Embryonic facial prominence (tissue), 1 donor: ENCODE results near the gene CPNE2.
"Not testable (repeated sequence)": the region's sequence is repeated elsewhere in the genome, so short reads cannot be mapped to it uniquely, and the experiment has no call there.

Source experiments
- DNase-seq: peaks from one replicate; pipeline ENCODE4 v3.0.0-alpha.2; 2016; ENCODE audit errors: extremely low spot score

The CPNE2 gene

DNA sequence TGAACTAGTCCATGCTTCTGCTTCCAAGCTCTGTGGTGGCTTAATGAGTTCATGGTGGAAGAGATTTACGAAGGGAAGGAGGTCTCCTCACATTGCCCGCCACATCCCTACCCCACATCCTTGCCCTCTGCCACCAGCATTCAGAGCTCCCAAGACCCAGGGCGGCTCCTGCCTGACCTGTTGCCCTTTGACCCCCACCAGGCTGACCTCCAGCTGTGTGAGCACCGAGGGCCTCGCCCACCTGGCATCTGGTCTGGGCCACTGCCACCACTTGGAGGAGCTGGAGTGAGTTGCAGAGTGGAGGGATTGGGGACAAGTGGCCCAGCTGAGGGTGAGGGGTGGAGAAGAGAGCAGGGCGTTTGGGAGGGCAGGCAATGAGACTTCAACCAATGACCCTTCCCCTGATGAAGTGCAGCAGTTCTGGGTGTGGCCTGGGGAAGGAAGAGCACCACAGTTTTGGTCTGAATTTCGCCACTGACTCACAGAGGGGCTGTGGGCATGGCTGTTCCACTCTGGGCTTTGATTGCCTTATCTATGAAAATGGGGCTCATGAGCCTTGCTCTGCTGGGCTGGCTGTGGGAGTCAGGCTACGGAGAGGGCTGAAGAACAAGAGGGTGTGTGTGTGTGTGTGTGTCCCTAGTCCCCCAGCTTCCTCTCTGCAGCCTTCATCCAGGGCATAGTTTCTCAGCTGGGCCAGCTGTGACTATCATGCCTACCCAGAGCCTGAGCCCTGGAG, 22.6 kb upstream of the CPNE2 start:
- no peak for DNase-seq

DNA sequence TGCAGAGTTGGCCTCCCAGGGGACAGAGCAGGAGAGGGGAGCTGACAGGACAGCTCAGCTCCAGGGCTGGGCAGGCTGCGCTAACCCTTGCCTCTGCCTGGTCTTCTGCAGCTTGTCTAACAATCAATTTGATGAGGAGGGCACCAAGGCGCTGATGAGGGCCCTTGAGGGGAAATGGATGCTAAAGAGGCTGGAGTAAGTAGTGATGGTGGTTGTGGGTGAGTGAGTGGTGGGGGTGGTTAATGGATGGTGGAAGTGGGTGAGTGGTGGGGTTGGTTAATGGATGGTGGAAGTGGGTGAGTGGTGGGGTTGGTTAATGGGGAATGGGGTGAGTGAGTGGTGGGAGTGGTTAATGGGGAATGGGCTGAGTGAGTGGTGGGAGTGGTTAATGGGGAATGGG, 22.0 kb upstream of the CPNE2 start:
- no peak for DNase-seq

DNA sequence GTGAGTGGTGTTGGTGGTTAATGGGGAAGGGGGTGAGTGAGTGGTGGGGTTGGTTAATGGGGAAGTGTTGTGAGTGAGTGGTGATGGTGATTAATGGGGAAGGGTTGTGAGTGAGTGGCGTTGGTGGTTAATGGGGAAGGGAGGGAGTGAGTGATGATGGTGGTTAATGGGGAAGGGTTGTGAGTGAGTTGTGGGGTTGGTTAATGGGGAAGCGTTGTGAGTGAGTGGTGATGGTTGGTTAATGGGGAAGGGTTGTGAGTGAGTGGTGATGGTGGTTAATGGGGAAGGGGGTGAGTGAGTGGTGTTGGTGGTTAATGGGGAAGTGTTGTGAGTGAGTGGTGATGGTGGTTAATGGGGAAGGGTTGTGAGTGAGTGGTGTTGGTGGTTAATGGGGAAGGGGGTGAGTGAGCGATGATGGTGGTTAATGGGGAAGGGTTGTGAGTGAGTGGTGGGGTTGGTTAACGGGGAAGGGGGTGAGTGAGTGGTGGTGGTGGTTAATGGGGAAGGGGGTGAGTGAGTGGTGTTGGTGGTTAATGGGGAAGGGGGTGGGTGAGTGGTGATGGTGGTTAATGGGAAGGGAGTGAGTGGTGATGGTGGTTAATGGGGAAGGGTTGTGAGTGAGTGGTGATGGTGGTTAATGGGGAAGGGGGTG, 21.2 kb upstream of the CPNE2 start:
- DNase-seq: not testable (repeated sequence)

DNA sequence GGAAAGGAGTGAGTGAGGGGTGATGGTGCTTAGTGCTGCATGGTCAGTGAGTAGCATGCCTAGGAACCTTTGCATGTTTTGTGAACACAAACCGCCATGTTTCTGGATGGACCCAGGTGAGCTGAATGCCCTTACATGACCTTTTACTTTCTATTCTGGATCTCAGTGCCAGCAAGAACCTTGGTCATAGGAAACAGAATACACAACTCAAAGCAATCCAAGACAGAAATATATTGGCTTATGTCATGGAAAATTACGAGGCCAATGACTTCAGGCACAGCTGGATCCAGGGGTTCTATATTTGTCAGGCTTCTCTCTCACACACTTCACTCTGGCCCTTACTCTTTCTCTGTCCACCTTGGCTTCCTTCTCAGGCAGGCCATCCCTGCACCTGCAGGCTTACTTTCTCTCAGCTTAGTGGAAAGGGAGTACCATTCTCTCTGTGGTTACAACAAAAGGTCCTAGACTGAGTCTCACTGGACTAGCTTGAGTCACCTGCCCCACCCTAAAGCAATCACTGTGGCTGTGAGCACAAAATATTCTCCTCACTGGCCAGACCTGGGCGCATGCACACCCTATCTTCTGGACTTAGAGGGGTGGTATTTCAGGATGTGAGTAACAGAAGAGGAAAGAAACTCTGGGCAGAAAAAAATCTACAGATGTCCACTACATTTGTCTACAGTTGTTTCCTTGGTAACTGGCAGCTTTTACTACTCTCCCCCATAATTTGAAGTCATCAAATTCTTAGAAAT, 20.4 kb upstream of the CPNE2 start:
- no peak for DNase-seq

DNA sequence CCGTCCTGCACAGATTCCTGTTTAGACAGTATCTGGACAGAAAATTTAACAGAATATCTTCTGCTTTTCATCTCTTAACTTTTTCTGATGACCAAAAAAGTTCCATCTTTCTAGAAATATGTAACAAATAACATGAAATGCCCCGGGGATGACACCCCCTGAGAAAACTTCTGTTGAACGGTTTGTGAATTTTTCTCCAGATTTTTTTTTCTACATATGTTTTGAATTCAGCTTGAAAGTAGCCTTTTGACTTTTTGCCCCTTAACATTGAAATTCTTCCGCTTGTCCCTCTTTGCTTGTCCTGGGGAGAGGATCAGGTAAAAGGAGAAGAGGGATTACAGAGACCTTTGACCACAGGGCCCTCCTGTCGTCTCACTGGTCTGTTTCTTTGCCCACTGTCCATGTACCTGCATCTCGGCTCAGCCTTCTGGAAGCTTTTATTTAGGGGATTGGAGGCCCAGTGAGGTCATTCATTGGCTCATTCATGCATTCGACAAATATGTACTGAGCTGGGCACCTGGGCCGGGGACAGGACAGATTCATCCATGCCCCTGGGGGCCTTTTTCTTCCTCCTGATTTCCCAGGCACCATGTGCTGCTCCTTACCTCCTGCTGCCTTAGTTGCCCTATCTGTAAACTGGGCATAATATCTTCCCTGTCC, 19.6 kb upstream of the CPNE2 start:
- DNase-seq: no peak

DNA sequence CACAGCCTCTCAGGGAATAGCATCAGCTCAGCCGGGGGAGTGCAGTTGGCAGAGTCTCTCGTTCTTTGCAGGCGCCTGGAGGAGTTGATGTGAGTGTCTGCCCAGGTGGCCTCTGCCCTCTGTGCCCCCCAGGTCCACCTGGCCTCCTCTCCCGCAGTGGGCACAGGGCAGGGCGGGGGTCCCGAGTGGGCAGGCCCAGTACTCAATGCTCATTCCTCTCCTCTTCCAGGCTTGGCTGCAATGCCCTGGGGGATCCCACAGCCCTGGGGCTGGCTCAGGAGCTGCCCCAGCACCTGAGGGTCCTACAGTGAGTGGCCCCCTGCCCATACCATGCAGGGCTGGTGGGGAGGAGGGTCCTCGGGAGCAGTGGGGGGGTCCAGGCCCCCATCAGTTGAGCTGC, 14.7 kb upstream of the CPNE2 start:
- DNase-seq: no peak

DNA sequence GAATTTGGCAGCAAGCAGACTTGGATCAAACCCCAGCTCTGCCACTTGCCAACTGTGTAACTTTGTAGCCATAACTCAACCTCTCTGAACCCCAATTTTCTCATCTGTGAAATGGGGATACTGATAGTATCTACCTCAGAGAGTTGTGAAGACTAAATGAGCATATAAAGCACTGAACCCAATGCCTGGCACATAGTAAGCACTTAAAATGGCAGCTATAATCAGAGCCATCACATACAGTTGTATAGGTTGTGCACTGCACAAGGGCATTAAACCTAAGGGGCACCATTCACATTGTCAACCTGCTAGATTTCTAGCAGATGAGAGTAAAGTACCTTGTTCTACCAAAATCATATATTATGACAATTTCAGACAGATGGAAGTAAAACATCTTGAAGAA, 10.6 kb upstream of the CPNE2 start:
- DNase-seq: no peak

DNA sequence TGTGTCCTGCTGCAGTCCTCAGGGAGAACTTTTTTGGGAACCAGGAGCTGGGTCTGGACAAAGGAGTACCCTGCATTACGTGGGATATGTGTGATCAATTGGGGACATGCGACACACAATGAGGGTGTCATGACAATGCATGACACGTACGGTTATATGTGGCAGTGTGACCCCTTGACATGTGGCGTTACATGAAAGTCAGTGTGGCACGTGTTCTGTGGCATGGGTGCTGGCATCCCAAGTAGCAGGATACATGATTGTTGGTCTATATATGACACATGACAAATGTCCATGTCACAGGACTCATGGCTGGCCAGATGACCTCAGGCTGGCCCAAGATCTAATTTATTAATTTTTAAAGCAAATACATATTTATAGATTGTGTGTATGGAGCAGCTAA, 9.7 kb upstream of the CPNE2 start:
- no peak for DNase-seq

DNA sequence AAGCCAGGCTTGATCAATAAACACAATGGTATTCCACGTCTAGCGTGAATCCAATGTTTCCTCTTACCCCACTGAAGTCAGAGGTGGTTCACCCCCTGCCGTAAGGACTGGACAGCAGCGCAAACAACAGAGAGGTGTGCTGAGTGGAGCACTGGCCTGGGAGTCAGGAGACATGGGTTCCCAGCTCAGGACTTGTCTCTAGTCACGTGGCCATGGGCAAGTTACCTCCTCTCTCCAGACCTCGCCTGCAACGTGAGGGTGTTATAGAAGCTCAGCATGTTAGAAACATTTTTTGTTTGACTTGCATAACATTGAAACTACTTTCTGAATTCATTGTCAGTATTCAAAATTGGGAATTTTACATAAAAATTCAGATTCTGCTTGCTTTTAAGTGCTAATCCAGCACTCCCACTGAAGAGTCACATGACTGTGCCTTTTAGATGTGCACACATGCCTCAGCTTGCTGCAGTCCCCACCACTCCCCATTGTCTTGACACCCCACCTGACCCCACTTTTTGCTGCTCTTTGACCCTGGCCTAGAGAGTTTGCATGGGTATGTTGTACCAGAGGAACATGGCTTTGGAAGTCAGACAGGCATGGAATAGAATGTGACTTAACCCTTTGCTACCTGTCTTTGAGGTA, 8.8 kb upstream of the CPNE2 start:
- DNase-seq: no peak

DNA sequence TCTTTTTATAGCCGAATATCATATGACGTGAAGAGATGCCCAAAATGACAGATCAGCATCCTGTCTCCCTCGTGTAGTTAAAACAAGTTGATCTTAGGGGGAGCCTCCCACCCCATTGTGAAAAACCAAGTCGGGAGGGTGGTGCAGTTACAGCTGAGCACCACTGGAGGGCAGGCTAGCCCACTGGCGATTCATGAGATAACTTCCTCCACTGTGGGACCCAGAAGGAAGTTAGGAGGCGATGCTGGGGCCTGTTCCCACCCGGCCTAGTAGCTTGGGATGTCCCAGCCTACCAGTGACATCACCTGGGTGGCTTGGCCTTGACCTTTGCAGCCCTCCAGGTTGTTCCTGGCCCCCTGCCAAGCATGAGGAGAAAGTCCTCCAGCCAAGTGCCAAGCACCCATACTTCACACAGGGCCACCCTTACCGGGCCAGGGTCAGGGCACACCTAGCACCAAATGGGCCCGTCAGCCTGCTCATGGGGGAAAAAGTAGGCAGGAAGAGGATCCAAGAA, 8.1 kb upstream of the CPNE2 start:
- DNase-seq: peak; percentile 55

DNA sequence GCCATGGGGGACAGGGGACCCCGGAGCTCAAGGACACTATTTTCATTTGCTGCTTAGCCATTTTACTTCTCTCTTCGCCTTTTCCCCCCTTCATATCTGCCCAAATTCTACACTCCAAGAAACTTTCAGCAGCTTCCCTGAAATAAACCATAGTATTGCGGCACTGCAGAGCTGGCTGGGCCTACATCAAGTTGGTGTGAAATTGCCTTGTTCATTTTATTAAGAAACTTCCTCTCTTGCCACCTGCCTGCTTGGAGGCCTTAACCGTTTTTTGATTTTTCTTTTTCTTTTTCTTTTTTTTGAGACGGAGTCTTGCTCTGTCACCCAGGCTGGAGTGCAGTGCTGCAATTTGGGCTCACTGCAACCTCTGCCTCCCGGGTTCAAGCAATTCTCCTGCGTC, 7.4 kb upstream of the CPNE2 start:
- DNase-seq: no peak

DNA sequence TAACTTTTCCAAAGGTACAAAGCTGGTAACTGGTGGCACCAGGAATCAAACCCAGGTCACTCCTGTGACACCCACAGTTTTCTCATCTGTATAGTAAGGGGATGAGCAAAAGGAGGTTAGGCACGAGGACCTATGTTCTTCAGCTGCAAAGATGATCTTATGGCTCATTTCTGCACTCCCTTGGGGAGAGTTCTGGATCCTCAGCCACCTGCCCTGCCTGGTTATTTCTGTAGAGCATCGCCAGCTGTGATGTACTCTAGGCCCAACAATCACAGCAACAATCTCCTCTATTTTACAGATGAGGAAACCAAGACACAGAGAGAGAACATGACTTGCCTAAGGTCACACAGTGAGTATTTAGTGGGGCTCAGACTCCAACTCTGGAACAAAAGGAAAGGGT, 5.4 kb upstream of the CPNE2 start:
- no peak for DNase-seq

DNA sequence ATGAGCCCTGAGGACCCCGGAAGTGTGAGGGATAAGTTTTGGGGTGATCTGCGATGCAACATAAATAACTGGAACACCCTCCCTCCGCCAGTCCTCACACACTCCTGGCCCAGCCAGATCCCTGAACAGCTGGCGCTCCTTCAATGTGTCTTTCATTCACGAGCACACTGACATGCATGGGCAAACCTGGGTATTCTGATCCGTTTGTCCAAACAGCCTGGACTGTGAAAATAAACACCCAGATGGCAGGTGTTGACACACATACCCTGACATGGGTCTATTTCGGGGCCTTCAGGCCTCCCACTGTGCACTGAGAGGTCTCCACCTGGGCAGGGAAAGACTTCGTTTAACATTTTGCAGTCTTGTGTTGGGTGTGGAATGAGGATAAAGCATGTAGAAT, 3.0 kb upstream of the CPNE2 start:
- DNase-seq: no peak

DNA sequence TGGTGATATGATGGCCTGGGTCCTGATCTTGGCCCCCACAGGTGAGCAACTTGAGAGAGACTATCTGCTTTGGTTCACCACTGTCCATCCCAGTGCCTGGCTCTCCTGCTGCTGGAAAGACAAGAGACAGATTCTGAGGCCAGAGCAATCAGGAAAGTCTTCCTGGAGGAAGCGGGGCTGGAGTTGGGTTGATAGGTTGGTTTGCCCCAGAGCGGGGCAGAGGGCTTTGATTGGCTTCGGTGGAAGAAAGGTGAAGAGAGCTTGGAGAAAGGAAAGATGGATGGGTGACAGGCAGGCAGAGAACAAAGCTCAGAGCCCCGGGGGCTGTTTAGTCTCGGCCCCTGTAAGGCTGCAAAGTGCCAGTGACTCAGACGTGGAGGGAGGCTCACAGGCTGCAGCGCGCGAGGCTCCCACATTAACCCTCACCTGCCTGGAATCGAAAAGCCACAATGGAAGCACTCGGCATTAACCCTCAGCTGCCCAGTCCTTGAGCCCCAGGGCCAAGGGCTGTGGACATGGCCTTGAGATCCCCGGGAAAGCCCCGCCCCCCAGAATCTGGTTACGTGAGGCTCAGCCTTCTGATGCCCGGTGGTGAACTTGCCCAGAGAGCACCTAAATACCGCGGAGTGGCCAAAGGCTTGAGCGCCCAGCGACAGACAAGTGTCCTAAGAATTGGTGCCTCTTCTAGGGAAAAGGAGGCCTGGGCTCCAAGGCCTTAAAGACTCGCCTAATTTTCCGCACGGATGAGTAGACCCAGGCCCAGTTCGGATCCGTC, 996 bp upstream of the CPNE2 start:
- DNase-seq: no peak

DNA sequence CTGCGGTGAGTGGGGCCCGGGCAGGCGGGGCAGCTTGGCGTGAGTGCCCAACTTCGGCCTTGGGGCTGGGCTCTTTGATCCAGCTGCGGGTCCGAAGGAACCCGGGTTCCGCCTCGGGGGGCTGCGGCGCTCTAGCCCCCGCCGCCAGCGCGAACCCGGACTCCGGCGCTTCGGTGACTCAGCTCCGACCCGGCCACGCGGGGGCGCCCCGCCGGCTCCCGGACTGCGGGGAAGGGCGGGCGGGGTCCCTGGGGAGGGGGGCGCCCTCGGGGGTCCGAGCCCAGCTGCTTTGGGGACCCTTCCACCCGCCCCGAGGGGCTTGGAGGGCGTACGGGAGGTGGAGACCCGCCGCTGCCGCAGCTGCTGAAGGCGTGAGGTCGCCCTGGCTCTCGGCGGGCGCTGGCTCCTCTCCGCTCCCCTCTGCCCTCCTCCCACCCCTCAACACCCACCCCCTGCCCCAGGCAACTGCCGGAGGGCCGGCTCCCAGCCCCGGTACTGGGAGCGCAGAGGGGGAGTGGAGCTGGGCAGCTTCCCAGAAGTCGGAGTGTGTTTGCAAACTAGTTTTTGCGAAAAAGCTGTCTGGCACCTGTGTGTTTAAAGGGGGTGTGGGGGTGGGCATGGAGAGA, 516 bp downstream of the CPNE2 start:
- DNase-seq: no peak

DNA sequence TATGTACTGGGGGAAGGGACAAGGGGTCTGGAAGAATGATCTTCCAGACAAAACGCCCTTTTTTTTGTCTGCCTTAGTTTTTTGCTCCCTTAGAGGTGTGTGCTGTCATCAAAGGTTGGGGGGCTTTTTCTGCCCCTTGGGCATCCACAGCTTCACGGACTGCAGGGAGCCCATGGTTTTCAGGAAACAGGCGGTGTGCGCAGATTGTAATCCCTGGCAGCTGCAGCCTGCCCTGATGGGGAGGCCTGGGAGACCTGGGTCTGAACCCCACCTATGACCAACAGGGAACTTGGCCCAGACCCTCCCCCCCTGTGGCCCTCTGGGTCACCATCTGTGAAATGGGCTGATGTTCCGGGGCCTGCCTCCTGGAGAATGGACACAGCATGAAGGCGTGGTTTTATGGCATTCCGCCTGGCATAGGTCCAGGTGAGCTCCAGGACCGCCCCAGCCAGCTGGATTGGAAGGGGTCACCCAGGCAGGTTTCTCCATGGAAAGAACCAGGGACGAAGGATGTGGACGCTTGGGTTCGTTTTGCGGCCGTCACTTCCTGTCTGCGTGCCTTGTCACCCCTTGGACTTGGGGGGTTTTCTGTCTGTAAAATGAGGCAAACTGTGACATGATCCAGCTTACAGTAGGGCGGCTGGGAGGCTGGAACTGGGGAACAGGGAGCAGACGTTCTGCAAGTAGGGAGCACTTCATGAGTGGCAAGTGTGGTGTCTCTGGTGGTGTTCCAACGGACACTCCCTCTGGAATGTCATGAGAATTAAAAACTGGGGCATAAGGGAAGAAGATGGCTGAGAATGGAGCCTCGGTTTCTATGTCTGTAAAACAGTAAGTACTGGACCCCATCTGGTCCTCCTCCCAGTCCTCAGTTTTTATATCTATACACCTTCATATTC, 1.5 kb downstream of the CPNE2 start:
- DNase-seq: no peak

DNA sequence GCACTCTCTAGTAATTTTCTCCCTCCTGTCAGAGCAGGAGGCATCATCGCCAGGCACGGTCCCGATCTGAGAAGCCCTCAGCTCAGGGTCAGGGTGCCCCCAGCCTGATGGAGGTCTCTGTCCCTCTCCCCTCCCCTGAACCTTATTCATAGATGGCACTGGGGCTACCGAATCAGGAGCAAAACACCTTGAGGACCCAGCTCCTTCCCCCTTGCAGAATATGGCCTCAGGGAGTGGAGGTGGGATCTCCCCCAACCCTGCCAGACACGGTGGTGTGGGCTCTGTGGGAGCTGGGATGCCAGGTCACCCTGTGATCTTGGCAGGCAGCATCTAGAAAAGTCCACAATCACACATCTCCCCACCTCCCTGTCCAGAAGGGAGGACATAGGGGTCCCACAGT, 2.5 kb downstream of the CPNE2 start:
- DNase-seq: no peak

DNA sequence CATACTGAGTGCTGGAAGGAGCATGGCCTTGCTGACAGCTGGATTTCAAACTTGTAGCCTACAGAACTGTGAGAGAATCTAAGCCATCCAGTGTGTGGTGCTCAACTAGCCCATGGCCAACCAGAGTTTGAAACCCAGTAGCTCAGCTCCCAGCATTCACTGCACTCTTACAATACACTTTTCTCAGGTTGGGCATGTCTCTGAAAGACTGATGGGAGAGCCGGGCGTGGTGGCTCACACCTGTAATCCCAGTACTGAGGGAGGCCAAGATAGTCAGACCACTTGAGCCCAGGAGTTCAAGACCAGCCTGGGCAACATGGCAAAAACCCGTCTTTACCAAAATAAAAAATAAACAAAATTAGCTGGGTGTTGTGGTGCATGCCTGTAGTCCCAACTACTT, 3.8 kb downstream of the CPNE2 start:
- DNase-seq: no peak

DNA sequence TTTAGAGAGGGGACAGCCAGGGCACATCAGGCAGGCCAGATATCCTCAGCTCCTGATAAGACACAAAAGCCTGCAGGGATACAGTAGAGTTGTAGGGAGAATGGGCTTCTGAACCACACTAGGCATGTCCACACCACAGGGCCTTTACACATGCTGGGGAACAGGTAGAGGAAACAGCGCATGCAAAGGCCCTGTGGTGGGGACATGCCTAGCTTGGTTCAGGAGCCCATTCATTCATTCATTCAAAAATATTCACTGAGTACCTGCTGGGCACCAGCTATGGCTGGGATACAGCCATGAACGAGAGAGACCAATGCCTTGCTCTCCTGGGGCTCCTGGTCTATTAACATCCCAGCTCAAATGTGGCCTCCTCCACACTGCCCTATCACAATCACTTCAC, 4.4 kb downstream of the CPNE2 start:
- DNase-seq: no peak
